ENCODE measurements around the gene RPS15.
"Not testable (repeated sequence)": the region's sequence is repeated elsewhere in the genome, so short reads cannot be mapped to it uniquely, and the experiment has no call there.

The RPS15 gene

DNA sequence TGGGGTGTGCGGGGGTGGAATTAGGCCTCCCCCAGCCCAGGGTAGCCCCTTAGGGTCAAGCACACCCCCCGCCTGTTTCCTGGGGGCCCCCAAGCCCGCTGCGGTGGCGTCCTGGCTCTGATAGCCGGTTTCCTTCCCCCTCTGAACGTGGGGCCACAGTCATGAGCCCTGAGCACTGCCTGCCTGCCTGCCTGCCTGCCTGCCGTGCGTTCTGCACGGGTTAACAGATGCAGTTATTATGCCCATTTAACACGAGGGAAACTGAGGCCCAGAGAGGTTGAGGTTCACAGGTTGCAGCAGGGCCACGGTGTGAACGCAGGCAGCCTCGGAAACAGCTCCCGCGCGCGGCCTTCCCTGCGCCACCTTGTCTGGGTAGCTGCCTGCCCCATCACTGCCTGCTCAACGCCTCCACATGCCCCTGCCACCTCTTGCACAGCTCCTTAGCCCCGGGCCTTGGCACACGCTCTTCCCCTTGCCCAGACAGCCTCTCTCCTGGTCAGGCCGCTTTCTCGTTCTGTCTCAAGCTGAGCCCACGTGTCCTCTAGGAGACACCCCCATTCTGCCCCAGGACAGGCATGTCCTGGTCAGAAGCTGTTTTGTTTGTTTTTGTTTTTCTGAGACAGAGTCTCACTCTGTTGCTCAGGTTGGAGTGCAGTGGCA lies 35.7 kb upstream of the RPS15 start:
- DNase-seq (ENCODE audit: low read depth): no peak

GRCh38 chr19:1406774-1407527 lies 31.2 kb upstream of the RPS15 start:
- DNase-seq (ENCODE audit: low read depth): peak; percentile 99

GRCh38 chr19:1407528-1408299 lies 30.5 kb upstream of the RPS15 start, which contains the start of gene DAZAP1:
Gene DAZAP1, plus strand, starts transcription at chr19:1407586. Its CDS starts 188 bp downstream, at chr19:1407774.
- DNase-seq (ENCODE audit: low read depth): peak; percentile 19

- peak; percentile 45 for DNase-seq (ENCODE audit: low read depth)
Measured at GRCh38 chr19:1408300-1409203, 29.6 kb upstream of the RPS15 start.

GRCh38 chr19:1409204-1410005 lies 28.8 kb upstream of the RPS15 start:
- DNase-seq (ENCODE audit: low read depth): no peak

DNA sequence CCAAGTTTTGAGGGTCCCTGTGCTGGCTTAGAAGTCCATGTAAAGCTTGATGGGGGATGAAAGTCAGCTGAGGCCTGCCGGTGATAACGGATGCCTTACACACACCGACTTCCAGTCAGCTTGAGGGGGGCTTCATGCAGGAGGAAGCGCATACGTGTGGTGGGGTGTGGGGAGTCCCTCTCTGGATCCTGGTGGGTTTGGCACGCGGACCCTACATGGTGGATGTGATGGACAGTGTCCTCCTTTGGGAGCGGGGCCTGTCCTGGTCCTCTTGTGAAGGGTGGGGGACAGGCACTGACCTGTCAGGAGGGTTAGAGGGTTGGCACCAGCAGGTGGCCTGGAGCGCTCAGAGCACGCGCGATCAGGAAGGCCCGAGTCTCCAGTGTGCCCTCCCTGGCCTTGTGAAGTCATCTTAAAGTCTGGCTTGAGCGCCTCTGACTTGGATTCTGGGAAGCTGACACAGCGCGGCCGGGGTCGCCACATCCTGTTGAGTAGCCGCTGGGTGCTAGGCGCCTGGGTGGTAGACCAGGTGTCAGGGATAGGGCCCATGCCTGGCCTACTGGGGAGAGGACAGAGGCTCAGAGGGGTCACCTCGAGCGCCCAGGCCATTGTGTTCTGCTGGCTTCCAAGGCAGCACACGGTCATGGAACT lies 27.9 kb upstream of the RPS15 start:
- no peak for DNase-seq (ENCODE audit: low read depth)

- DNase-seq (ENCODE audit: low read depth): no peak
Measured at GRCh38 chr19:1410789-1411188, 27.4 kb upstream of the RPS15 start.

DNA sequence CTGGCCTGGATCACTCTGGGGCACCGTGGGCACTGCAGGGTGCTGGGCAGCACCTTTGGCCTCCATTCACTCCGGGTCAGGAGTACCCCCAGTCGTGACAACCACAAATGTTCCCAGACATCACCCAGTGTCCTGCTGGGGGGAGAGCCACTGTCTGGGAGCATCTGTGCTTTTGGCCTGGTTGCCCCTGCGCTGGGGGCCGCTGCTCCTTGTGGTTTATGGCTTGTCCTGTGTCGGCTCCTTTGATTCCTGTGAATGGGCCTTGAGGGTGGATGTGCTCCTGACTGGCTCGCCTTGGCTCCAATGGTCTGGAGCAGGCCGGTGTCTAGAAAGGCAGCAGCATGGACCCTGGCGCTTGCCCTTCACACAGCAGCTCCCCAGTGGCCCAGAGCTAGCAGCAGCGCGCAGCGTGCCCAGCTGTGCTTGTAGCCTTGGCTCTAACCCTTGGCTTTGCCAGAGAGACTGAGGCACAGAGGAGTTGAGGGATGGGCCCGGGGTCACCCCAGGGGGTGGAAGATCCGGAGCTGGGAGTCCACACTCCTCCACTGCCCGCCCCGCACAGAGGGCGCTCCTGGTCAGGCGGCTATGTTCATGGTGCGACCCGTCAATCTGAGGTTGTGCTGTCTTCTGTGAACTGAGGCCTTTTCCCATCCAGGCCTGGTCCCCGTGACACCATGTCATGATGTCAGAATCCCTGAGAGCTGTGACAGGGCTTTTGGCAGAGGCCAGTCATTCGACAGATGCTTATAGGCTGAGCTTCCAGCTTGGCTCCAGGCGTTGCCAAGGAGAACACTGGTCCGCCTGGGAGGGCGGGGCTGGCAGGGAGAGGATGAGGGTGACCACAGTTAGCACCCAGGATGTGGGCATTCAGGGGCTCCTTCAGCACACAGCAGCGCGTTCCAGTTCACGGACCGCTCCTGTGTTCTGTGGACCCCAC lies 26.7 kb upstream of the RPS15 start:
- no peak for DNase-seq (ENCODE audit: low read depth)

GRCh38 chr19:1412323-1412923 lies 25.8 kb upstream of the RPS15 start:
- no peak for DNase-seq (ENCODE audit: low read depth)

GRCh38 chr19:1412995-1413800 lies 25.0 kb upstream of the RPS15 start:
- DNase-seq (ENCODE audit: low read depth): no peak

GRCh38 chr19:1416014-1416841 lies 22.0 kb upstream of the RPS15 start:
- DNase-seq (ENCODE audit: low read depth): no peak

GRCh38 chr19:1417145-1417544 lies 21.1 kb upstream of the RPS15 start:
- DNase-seq (ENCODE audit: low read depth): no peak

GRCh38 chr19:1417681-1418495 lies 20.3 kb upstream of the RPS15 start:
- no peak for DNase-seq (ENCODE audit: low read depth)

- DNase-seq (ENCODE audit: low read depth): no peak
Measured at GRCh38 chr19:1418496-1418775, 19.8 kb upstream of the RPS15 start.

DNA sequence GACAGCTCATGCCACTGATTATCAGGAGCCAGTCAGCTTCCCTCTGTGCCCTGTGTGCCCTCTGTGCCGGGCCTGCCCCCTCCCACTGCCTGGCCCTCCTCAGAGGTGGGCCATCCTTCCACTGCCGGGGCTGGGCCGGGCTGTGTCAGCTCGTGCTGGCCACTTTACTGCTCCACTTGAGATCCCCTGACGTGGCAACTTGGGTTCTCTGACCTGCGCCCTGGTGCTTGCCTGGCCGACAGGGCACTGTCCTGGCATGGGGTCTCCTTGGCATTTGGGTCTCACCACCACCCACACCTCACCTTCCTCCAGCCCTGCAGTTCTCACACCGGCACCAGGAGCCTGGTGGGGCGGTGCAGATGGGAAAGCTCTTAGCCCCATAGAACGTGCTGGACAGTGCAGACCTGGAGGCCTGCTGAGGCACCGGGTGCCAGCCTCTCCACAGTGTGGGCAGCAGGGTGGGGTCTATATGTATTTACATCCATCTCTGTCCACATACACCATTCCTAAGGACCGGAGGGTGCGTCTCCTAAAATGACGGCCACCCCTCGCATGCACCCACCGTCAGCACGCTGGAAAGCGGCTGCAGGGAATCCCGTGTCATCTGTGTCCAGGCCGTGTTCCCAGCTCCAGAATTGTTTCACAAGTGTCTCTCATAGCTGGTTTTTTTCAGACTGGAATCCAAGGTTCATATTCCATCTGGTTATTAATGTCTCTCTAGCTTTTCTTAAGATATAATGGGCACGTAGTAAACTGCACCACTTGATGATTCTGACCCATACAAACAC lies 19.1 kb upstream of the RPS15 start:
- DNase-seq (ENCODE audit: low read depth): no peak

- DNase-seq (ENCODE audit: low read depth): not testable (repeated sequence)
Measured at GRCh38 chr19:1420085-1420484, 18.1 kb upstream of the RPS15 start.

Data from activated T-cell treated with anti-CD3 and anti-CD28 coated beads for 24 hours (primary cell).